Nephron (organoid): ENCODE results near the gene TIA1.

Experiments
- H3K27ac Mint-ChIP-seq, 3 experiments: 2 replicates each; pipeline ENCODE4 v1.8.0; 2020; ENCODE audit warnings: mixed read lengths in 3 of 3, mild to moderate bottlenecking in 2 of 3, moderate library complexity in 1 of 3
- H3K27me3 Mint-ChIP-seq: 2 replicates; pipeline ENCODE4 v1.8.0; 2021; ENCODE audit warnings: low read depth, mild to moderate bottlenecking, moderate library complexity, mixed read lengths
- H3K36me3 Mint-ChIP-seq: 2 replicates; pipeline ENCODE4 v1.8.0; 2020; ENCODE audit warnings: low read depth, mixed read lengths
- H3K4me1 Mint-ChIP-seq: 2 replicates; pipeline ENCODE4 v1.8.0; 2020; ENCODE audit warnings: mixed read lengths
- H3K4me3 Mint-ChIP-seq, 3 experiments: 2 replicates each; pipeline ENCODE4 v1.8.0; 2020; ENCODE audit warnings: mild to moderate bottlenecking in 3 of 3, mixed read lengths in 3 of 3, moderate library complexity in 2 of 3
- H3K9me3 Mint-ChIP-seq: 2 replicates; pipeline ENCODE4 v1.8.0; 2020; ENCODE audit warnings: mixed read lengths
- TF ChIP-seq, protein P1 (sequence below), 3 experiments: fragments of 200-600 bp; sonication (generic); IDR thresholded peaks; one replicate each; pipeline ENCODE4 v1.5.0; 2021; ENCODE audit warnings: antibody characterized with exemption in 3 of 3; ENCODE audit not compliant: unreplicated experiment in 3 of 3

The TIA1 gene

DNA sequence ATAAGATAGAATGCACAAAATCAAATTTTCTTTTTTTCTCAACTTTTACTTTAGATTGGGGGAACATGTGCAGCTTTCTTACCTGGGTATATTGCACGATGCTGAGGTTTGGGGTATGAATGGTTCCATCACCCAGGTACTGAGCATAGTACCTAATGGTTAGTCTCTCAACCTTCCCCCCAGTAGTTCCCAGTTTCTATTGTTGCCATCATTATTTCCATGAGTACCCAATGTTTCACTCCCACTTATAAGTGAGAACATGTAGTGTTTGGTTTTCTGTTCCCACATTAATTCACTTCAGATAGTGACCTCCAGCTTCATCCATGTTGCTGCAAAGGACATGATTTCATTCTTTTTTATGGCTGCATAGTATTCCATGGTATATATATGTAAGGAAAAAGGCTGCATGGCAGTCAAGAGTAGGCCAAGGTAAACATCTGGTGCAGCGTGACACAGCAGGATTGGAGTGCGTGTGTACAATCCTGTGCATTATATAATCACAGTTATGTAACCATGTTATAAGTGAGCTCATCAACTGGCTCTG lies 47.1 kb downstream of the TIA1 start:
- TF ChIP-seq, protein P1, sequence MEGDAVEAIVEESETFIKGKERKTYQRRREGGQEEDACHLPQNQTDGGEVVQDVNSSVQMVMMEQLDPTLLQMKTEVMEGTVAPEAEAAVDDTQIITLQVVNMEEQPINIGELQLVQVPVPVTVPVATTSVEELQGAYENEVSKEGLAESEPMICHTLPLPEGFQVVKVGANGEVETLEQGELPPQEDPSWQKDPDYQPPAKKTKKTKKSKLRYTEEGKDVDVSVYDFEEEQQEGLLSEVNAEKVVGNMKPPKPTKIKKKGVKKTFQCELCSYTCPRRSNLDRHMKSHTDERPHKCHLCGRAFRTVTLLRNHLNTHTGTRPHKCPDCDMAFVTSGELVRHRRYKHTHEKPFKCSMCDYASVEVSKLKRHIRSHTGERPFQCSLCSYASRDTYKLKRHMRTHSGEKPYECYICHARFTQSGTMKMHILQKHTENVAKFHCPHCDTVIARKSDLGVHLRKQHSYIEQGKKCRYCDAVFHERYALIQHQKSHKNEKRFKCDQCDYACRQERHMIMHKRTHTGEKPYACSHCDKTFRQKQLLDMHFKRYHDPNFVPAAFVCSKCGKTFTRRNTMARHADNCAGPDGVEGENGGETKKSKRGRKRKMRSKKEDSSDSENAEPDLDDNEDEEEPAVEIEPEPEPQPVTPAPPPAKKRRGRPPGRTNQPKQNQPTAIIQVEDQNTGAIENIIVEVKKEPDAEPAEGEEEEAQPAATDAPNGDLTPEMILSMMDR (IDR thresholded peaks at IDR 0.05; ENCODE audit: unreplicated experiment in 3 of 3) = no peak
- Mint-ChIP-seq H3K4me1 (no peaks in the 10 kb centered on the region), H3K27ac (no peak overlapping the region), H3K27me3 (no peaks in the 10 kb centered on the region), H3K36me3 (no peaks in the 10 kb centered on the region), H3K4me3 (no peak overlapping the region), H3K9me3 (no peaks in the 10 kb centered on the region)

DNA sequence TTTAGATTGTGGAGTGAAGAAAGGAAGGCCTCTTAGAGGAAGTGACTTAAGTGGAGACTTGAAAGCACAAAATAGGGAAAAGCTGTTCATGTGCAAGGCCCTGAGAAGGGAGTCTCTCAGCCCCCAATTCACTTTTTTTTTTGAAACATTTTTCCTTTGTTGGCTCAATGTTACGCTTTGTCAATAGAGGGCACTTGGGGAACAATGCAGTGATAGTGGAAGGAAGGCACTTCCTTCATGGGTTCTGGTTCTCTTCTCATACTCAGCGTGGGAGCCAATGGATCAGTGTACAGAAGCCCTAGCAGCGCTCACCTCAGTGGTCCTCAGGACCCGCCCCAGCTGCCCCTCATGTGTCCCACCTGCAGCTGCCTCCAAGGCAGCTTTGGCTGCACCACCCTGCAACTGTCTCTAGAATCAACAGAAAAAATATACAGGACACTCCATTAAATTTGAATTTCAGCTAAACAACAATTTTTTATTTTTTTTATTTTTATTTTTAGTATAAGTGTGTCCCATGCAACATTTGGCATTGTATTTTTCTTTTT lies 49.0 kb downstream of the TIA1 start:
- H3K36me3 Mint-ChIP-seq = no peaks in the 10 kb centered on the region
- H3K27ac Mint-ChIP-seq = no peak overlapping the region
- H3K4me1 Mint-ChIP-seq = no peaks in the 10 kb centered on the region
- no peak overlapping the region for H3K4me3 Mint-ChIP-seq
- H3K9me3 Mint-ChIP-seq = no peaks in the 10 kb centered on the region
- H3K27me3 Mint-ChIP-seq = peaks cover 4% of the 10 kb centered on the region
- TF ChIP-seq, protein P1 (IDR thresholded peaks at IDR 0.05; ENCODE audit: unreplicated experiment in 3 of 3) = no peak

DNA sequence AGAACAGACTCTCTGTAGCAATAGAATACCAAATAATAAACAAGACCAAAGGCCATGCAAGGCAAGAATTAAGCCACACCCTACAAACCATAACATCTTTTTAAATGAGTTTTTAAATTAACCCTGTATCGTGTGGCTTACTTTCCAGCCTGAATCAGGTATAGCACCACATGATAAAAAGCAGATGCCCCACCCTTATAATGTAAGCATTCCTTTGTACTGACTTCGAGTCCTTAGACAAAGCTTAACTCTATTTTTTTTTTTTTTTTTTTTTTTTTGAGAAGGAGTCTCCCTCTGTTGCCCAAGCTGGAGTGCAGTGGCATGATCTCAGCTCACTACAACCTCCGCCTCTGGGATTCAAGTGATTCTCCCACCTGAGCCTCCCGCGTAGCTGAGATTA lies 55.9 kb downstream of the TIA1 start:
- no peaks in the 10 kb centered on the region for H3K36me3 Mint-ChIP-seq
- H3K27ac Mint-ChIP-seq = no peak overlapping the region
- H3K27me3 Mint-ChIP-seq = peaks cover 4% of the 10 kb centered on the region
- H3K4me1 Mint-ChIP-seq = peaks cover 5% of the 10 kb centered on the region
- TF ChIP-seq, protein P1 (IDR thresholded peaks at IDR 0.05; ENCODE audit: unreplicated experiment in 3 of 3) = no peak
- no peaks in the 10 kb centered on the region for H3K9me3 Mint-ChIP-seq
- no peak overlapping the region for H3K4me3 Mint-ChIP-seq

DNA sequence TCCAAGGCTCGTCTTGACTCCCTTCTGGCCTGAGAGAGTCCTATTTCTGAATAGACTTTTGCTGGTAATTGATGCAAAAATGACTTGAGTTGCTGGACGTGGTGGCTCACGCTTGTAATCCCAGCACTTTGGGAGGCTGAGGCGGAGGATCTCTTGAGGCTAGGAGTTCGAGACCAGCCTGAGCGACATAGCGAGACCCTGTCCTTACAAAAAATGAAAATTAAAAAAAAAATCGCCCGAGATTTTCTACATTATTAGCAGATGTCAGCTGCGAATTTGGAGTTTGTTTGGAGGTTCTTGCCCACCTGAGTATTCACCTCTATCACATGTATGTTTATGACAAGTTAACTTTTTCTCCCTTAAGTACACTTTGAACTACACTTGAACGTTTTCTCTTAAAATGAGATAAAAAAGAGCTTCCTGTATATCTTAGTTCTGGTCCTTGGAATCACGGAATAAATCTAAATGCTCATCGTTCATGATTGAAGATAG lies 57.1 kb downstream of the TIA1 start:
- peaks cover 5% of the 10 kb centered on the region for H3K4me1 Mint-ChIP-seq
- peak overlapping the region; percentile 90 to 95 (median 92) for H3K4me3 Mint-ChIP-seq
- H3K27me3 Mint-ChIP-seq = peaks cover 4% of the 10 kb centered on the region
- H3K27ac Mint-ChIP-seq = peak overlapping the region; percentile 95 to 99 (median 99)
- H3K36me3 Mint-ChIP-seq = no peaks in the 10 kb centered on the region
- TF ChIP-seq, protein P1 (IDR thresholded peaks at IDR 0.05; ENCODE audit: unreplicated experiment in 3 of 3) = no peak
- no peaks in the 10 kb centered on the region for H3K9me3 Mint-ChIP-seq

DNA sequence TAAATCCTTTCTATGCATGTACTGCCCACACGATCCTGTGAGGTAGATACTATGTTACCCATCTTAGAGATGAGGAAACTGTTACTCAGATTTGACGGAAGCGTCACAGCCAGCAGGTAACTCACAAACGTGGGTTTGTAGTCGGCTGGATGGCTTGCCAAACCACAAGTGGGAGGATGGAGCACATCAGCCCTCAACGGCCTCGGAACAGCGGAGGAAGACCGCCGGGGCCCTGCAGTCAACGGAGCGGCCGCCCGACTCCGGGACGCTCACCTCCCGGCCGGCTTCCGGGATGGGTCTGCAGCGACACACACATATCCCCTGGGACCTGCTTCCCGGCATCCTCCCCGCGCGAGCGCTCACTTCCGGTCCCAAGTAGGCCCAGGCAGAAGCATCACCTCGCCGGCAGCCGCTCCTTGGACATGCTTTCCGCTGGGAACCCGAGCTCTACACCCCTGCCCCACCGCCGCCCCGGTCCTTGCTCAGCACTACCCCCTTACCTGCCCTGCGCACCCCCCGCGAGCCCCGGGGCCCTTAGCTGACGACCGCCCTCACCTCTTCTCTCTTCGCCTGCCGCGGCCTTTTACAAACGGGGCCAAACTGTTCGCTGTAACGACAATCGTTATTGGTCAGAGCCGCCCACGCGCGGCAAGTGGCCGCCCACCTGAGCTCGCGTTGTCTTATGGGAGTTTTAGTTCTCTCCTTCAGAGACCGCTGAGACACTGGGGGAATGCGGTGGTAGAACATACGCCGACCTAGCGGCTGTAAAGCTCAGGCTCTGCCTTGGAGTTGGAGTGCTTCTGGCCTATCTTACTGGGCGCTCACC lies 57.8 kb downstream of the TIA1 start, which contains the start of gene C2orf42:
TSS of gene C2orf42 (minus strand) at position 602 of the 826 bp plus-strand sequence. CDS start 9,034 bp downstream, outside the sequence.
- peaks cover 5% of the 10 kb centered on the region for H3K4me1 Mint-ChIP-seq
- H3K4me3 Mint-ChIP-seq = peak within 1 kb of the TSS; percentile 90 to 95 (median 92)
- TF ChIP-seq, protein P1 (IDR thresholded peaks at IDR 0.05; ENCODE audit: unreplicated experiment in 3 of 3) = no peak
- no peaks in the 10 kb centered on the region for H3K27me3 Mint-ChIP-seq
- H3K27ac Mint-ChIP-seq = peak within 1 kb of the TSS; percentile 95 to 99 (median 99)
- H3K36me3 Mint-ChIP-seq = no peaks in the 10 kb centered on the region
- no peaks in the 10 kb centered on the region for H3K9me3 Mint-ChIP-seq
